ENCODE measurements around the gene AGPS. TPM values are rescaled to one million over a fixed set of nuclear protein-coding genes. Genes with fewer than 3 reads are reported as not detected.

AGPS gene
- total and polyA plus RNA-seq, 2 experiments from 2014 or later: 22.9 to 36.7 TPM

GRCh38 chr2:177572236-177572671 is 179.7 kb downstream of the AGPS start:
- Histone ChIP-seq H4K20me1 (ENCODE audit: insufficient read depth) (no peaks in the 10 kb centered on the region), H3K9me2 (ENCODE audit: insufficient read depth) (no peaks in the 10 kb centered on the region), H3F3A (ENCODE audit: insufficient read depth) (no peaks in the 10 kb centered on the region), H3K4me2 (ENCODE audit: unreplicated experiment) (no peak overlapping the region), H2AFZ (no peak overlapping the region), H3K79me2 (ENCODE audit: insufficient read depth) (no peaks in the 10 kb centered on the region), H3K36me3 (ENCODE audit: low read depth) (no peaks in the 10 kb centered on the region), H3K4me3 (no peak overlapping the region), H3K27me3 (replicated peaks; ENCODE audit: insufficient read depth) (no peaks in the 10 kb centered on the region), H3K4me1 (ENCODE audit: insufficient read depth) (no peaks in the 10 kb centered on the region), H3K9ac (no peak overlapping the region), H3K27ac (no peak overlapping the region), H3K9me3 (ENCODE audit: low read depth) (no peaks in the 10 kb centered on the region)
- in situ Hi-C loops (cut with MboI): no loop called here
- 67 to 68% methylated on average over 2 of the region's 2 CpGs for WGBS, 2 experiments (ENCODE audit: low coverage in 1 of 2, low lambda C conversion rate in 2 of 2, missing lambda C conversion rate in 2 of 2)
- TF ChIP-seq EZH2 (IDR thresholded peaks at IDR 0.05; ENCODE audit: insufficient read depth, poor library complexity, severe bottlenecking): no peak
- no peak for TF ChIP-seq EZH2phosphoT487 (IDR thresholded peaks at IDR 0.05; ENCODE audit: insufficient read depth, low read depth)
- DNase-seq: no peak

GRCh38 chr2:177573120-177573519 is 180.5 kb downstream of the AGPS start:
- H2AFZ ChIP-seq: no peak overlapping the region
- H3K9me3 ChIP-seq (ENCODE audit: low read depth): no peaks in the 10 kb centered on the region
- H4K20me1 ChIP-seq (ENCODE audit: insufficient read depth): no peaks in the 10 kb centered on the region
- no peak overlapping the region for H3K4me3 ChIP-seq
- DNase-seq: peak; percentile 46
- H3K27me3 ChIP-seq (replicated peaks; ENCODE audit: insufficient read depth): no peaks in the 10 kb centered on the region
- H3K79me2 ChIP-seq (ENCODE audit: insufficient read depth): no peaks in the 10 kb centered on the region
- H3K4me1 ChIP-seq (ENCODE audit: insufficient read depth): no peaks in the 10 kb centered on the region
- no peak overlapping the region for H3K4me2 ChIP-seq (ENCODE audit: unreplicated experiment)
- no peaks in the 10 kb centered on the region for H3K9me2 ChIP-seq (ENCODE audit: insufficient read depth)
- TF ChIP-seq EZH2 (IDR thresholded peaks at IDR 0.05; ENCODE audit: insufficient read depth, poor library complexity, severe bottlenecking): no peak
- no peak for TF ChIP-seq EZH2phosphoT487 (IDR thresholded peaks at IDR 0.05; ENCODE audit: insufficient read depth, low read depth)
- H3K27ac ChIP-seq: no peak overlapping the region
- no peaks in the 10 kb centered on the region for H3F3A ChIP-seq (ENCODE audit: insufficient read depth)
- no peak overlapping the region for H3K9ac ChIP-seq
- in situ Hi-C loops (cut with MboI): no loop called here
- no peaks in the 10 kb centered on the region for H3K36me3 ChIP-seq (ENCODE audit: low read depth)
- 51 to 58% methylated on average over 3 of the region's 3 CpGs for WGBS, 2 experiments (ENCODE audit: low coverage in 1 of 2, low lambda C conversion rate in 2 of 2, missing lambda C conversion rate in 2 of 2)

DNA sequence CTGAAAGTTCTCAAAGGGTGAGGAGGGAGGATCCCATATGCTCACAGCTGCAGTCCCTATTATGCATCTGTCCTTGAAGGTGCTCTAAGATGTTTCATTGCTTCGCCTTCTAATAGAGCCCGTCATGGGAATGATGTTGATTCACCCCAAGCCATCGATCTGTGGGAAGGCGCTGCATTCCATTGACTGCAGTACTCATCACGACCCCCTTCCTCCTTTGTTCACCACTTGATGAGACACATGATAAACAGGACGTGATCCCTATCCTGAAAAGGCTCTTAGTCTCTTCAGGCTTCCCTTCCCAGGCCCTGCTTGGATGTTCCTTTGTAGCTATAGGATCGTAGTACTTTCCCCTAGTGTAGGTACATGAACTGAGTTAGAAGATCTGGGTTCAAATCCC is 181.8 kb downstream of the AGPS start:
- H3K4me3 ChIP-seq: no peak overlapping the region
- in situ Hi-C loops (cut with MboI): no loop called here
- no peaks in the 10 kb centered on the region for H3K9me3 ChIP-seq (ENCODE audit: low read depth)
- no peak overlapping the region for H3K4me2 ChIP-seq (ENCODE audit: unreplicated experiment)
- no peaks in the 10 kb centered on the region for H3K27me3 ChIP-seq (replicated peaks; ENCODE audit: insufficient read depth)
- H3K36me3 ChIP-seq (ENCODE audit: low read depth): no peaks in the 10 kb centered on the region
- no peak overlapping the region for H2AFZ ChIP-seq
- no peak for TF ChIP-seq EZH2 (IDR thresholded peaks at IDR 0.05; ENCODE audit: insufficient read depth, poor library complexity, severe bottlenecking)
- TF ChIP-seq EZH2phosphoT487 (IDR thresholded peaks at IDR 0.05; ENCODE audit: insufficient read depth, low read depth): no peak
- no peaks in the 10 kb centered on the region for H3K9me2 ChIP-seq (ENCODE audit: insufficient read depth)
- H3K9ac ChIP-seq: no peak overlapping the region
- H3F3A ChIP-seq (ENCODE audit: insufficient read depth): no peaks in the 10 kb centered on the region
- H3K79me2 ChIP-seq (ENCODE audit: insufficient read depth): no peaks in the 10 kb centered on the region
- H3K4me1 ChIP-seq (ENCODE audit: insufficient read depth): no peaks in the 10 kb centered on the region
- no peak for DNase-seq
- H3K27ac ChIP-seq: no peak overlapping the region
- WGBS, 2 experiments (ENCODE audit: low coverage in 1 of 2, low lambda C conversion rate in 2 of 2, missing lambda C conversion rate in 2 of 2): 73 to 80% methylated on average over 7 of the region's 7 CpGs
- no peaks in the 10 kb centered on the region for H4K20me1 ChIP-seq (ENCODE audit: insufficient read depth)

DNA sequence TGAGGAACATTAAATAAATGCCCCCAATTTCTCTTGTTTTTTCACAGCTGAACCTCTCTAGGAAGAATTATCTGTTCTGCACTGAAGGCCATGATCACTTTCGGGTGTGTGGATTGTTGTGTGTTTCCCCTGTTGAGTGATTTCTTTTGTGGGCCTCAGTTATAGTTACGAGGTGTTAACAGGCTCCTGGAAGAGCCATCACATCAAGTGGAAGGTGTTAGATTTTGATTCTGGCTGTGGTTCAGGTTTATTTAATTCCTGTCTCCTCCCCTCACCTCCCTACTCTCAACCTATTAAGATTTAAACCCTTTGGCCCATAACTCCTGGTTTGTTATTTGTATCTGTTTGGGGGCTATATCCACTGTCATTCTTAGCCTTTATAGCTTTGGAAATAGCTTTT is 182.8 kb downstream of the AGPS start:
- H3K9me2 ChIP-seq (ENCODE audit: insufficient read depth): no peaks in the 10 kb centered on the region
- WGBS, 2 experiments (ENCODE audit: low coverage in 1 of 2, low lambda C conversion rate in 2 of 2, missing lambda C conversion rate in 2 of 2): 35 to 41% methylated on average over 2 of the region's 2 CpGs
- TF ChIP-seq EZH2 (IDR thresholded peaks at IDR 0.05; ENCODE audit: insufficient read depth, poor library complexity, severe bottlenecking) (no peak), EZH2phosphoT487 (IDR thresholded peaks at IDR 0.05; ENCODE audit: insufficient read depth, low read depth) (no peak)
- H3K9ac ChIP-seq: no peak overlapping the region
- H3K9me3 ChIP-seq (ENCODE audit: low read depth): no peaks in the 10 kb centered on the region
- no peak overlapping the region for H3K4me2 ChIP-seq (ENCODE audit: unreplicated experiment)
- H3K27me3 ChIP-seq (replicated peaks; ENCODE audit: insufficient read depth): no peaks in the 10 kb centered on the region
- H3F3A ChIP-seq (ENCODE audit: insufficient read depth): no peaks in the 10 kb centered on the region
- no peaks in the 10 kb centered on the region for H3K36me3 ChIP-seq (ENCODE audit: low read depth)
- H2AFZ ChIP-seq: no peak overlapping the region
- no peak for DNase-seq
- no peaks in the 10 kb centered on the region for H3K79me2 ChIP-seq (ENCODE audit: insufficient read depth)
- no peaks in the 10 kb centered on the region for H3K4me1 ChIP-seq (ENCODE audit: insufficient read depth)
- no peak overlapping the region for H3K4me3 ChIP-seq
- H4K20me1 ChIP-seq (ENCODE audit: insufficient read depth): no peaks in the 10 kb centered on the region
- in situ Hi-C loops (cut with MboI): no loop called here
- no peak overlapping the region for H3K27ac ChIP-seq

DNA sequence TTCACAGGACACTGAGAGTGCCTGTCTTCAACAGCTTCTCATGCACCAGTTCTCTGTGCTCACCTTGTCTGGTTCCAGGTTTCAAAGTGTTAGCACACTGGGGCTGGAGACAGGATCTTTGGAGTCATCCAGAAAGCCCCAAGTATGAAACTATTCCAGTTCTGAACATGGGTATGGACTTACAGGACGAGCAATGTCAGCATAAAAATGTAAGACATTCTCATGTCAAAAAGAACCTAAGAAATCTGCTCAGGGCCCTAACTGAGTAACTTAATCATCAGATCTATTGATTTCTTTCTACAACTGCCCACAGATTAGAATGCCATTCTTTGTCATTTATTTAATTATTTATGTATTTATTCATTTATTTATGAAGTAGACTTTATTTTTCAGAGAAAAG is 184.5 kb downstream of the AGPS start:
- in situ Hi-C loops (cut with MboI): no loop called here
- H3K4me2 ChIP-seq (ENCODE audit: unreplicated experiment): no peak overlapping the region
- no peak overlapping the region for H2AFZ ChIP-seq
- 19 to 24% methylated on average over 1 of the region's 1 CpG for WGBS, 2 experiments (ENCODE audit: low coverage in 1 of 2, low lambda C conversion rate in 2 of 2, missing lambda C conversion rate in 2 of 2)
- H3K79me2 ChIP-seq (ENCODE audit: insufficient read depth): no peaks in the 10 kb centered on the region
- H3K4me1 ChIP-seq (ENCODE audit: insufficient read depth): no peaks in the 10 kb centered on the region
- DNase-seq: no peak
- H3K9ac ChIP-seq: no peak overlapping the region
- H3K27ac ChIP-seq: no peak overlapping the region
- no peaks in the 10 kb centered on the region for H3K9me3 ChIP-seq (ENCODE audit: low read depth)
- H3K4me3 ChIP-seq: no peak overlapping the region
- H3K27me3 ChIP-seq (replicated peaks; ENCODE audit: insufficient read depth): no peaks in the 10 kb centered on the region
- H4K20me1 ChIP-seq (ENCODE audit: insufficient read depth): no peaks in the 10 kb centered on the region
- H3F3A ChIP-seq (ENCODE audit: insufficient read depth): no peaks in the 10 kb centered on the region
- no peaks in the 10 kb centered on the region for H3K36me3 ChIP-seq (ENCODE audit: low read depth)
- no peak for TF ChIP-seq EZH2 (IDR thresholded peaks at IDR 0.05; ENCODE audit: insufficient read depth, poor library complexity, severe bottlenecking)
- no peak for TF ChIP-seq EZH2phosphoT487 (IDR thresholded peaks at IDR 0.05; ENCODE audit: insufficient read depth, low read depth)
- no peaks in the 10 kb centered on the region for H3K9me2 ChIP-seq (ENCODE audit: insufficient read depth)

Measured in GM23248 (cell line).